ENCODE results near the gene ADAMTS18.

The ADAMTS18 gene

DNA sequence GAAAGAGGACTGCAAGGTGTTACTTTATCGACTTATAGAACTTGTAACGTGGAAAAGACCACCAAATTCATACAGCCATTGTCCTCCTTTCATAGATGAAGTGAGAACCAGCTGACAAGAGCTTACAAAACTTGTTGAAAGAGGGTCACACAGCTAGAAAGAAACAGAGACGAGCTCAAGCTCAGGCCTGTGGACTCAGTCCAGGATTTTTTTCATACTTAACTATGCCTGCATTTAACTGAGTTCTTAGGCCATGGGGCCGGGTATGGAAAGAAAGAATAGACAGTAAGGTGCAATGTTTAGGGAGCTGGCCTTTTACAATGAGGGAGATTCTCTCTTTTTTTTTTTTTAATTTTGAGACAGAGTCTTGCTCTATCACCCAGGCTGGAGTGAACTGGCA is 106.1 kb downstream of the ADAMTS18 start:
- DNase-seq (ENCODE audit: low read depth in 3 of 3) = no peak

GRCh38 chr16:77328274-77328673 is 106.6 kb downstream of the ADAMTS18 start:
- DNase-seq (ENCODE audit: low read depth in 3 of 3) = no peak

- DNase-seq (ENCODE audit: low read depth in 3 of 3) = no peak
Measured at GRCh38 chr16:77327717-77328116, 107.1 kb downstream of the ADAMTS18 start.

DNA sequence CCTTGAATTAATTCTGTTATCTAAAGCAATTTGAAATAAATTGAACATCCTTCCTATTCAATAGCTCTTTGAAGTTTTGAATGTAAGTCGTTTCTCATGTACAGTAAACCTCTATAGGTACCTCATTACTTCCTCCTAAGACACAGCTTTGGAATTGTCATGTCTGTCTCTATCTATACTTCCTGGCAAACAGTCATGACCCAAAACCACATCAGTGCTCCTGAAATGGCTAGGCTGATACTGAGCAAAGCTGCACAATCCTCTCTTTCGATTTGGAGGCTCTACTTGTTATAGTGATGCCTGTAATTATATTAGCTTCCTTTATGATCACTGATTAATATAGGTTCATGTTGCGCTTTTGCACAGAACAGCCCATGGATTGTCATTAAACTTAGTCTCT is 110.1 kb downstream of the ADAMTS18 start:
- no peak for DNase-seq (ENCODE audit: low read depth in 3 of 3)

- DNase-seq (ENCODE audit: low read depth in 3 of 3) = no peak
Measured at GRCh38 chr16:77323695-77324094, 111.1 kb downstream of the ADAMTS18 start.

DNA sequence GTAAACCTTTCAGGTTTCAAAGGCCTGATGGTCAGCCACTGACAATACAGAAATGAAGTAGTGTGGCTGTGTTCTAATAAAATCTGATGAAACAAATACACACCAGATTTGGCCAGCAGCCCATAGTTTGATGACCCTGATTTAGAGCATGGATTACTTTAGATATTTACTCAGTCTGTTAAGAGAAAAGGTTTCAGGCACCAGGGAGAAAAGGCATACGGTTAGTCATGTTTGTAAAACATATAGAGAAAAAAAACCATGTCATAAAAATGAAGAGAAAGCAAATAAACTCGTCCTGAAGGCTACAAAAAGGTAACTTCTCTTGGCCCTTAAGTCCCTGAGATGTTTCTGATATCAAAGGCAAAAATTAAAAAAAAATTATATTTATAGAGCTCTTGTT is 112.1 kb downstream of the ADAMTS18 start:
- no peak for DNase-seq (ENCODE audit: low read depth in 3 of 3)

- DNase-seq (ENCODE audit: low read depth in 3 of 3) = no peak
Measured at GRCh38 chr16:77317059-77317458, 117.8 kb downstream of the ADAMTS18 start.

- no peak for DNase-seq (ENCODE audit: low read depth in 3 of 3)
Measured at GRCh38 chr16:77310877-77311276, 124.0 kb downstream of the ADAMTS18 start.

DNA sequence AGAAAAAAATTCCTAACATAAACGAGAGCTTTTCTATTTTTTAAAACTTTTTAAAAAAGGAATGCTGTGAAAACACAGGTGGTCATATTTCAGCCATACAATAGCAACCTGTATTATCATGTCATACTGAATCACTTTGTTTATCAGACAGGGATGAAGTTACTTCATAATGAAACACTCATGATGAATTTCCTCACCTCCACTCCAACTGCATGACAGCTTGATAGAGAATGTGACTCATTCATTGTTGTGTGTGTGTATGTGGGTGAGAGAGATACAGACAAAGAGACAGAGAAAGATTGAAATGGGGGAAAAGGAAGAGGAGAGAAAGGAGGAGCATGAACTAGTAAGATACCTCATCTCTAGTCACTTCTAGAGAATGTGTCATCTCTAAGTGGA is 126.7 kb downstream of the ADAMTS18 start:
- DNase-seq (ENCODE audit: low read depth in 3 of 3) = no peak

- no peak for DNase-seq (ENCODE audit: low read depth in 3 of 3)
Measured at GRCh38 chr16:77307426-77308162, 127.2 kb downstream of the ADAMTS18 start.

- DNase-seq (ENCODE audit: low read depth in 3 of 3) = no peak
Measured at GRCh38 chr16:77306075-77306474, 128.8 kb downstream of the ADAMTS18 start.

DNA sequence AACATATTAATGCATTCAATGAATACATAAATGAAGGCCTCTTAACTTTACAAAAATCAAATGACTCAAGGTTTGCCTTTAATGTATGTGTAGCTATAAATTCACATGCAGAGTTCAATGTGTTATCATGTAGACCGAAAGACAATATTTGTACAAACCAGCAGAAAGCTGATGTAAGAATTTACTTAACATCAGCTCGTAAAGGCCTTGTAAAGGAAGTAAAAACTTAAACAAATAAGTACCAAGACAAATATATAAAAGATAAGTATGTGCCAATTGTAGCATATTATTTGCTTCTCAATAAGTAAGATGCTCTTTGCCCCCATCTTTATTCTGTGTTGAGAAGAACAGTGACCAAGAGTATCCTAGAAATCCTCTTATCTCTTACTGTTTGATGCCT is 130.0 kb downstream of the ADAMTS18 start:
- DNase-seq (ENCODE audit: low read depth in 3 of 3) = no peak

- DNase-seq (ENCODE audit: low read depth in 3 of 3) = no peak
Measured at GRCh38 chr16:77304134-77304533, 130.7 kb downstream of the ADAMTS18 start.

GRCh38 chr16:77302674-77303073 is 132.2 kb downstream of the ADAMTS18 start:
- no peak for DNase-seq (ENCODE audit: low read depth in 3 of 3)

DNA sequence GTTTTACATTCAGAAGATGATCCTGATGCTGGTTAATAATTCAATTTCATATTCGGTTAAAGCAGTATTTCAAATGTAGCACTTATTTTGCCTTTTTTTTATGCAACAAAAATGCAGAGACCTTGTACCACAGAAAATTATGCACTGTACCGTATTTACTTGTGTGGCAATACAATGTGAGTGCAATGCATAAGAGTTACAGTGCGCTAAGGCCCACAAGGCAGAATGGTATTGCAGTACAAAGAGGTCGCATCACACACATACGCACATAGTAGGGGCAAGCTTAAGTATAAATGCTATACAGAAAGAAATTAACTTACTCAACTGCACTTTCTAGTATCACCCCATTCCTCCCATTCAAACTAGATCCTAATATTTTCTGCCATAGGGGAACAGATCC is 132.6 kb downstream of the ADAMTS18 start:
- no peak for DNase-seq (ENCODE audit: low read depth in 3 of 3)

GRCh38 chr16:77300256-77300655 is 134.6 kb downstream of the ADAMTS18 start:
- DNase-seq (ENCODE audit: low read depth in 3 of 3) = no peak

GRCh38 chr16:77299395-77299794 is 135.4 kb downstream of the ADAMTS18 start:
- no peak for DNase-seq (ENCODE audit: low read depth in 3 of 3)

GRCh38 chr16:77298418-77299360 is 136.1 kb downstream of the ADAMTS18 start:
- no peak for DNase-seq (ENCODE audit: low read depth in 3 of 3)

- DNase-seq (ENCODE audit: low read depth in 3 of 3) = no peak
Measured at GRCh38 chr16:77297996-77298395, 136.8 kb downstream of the ADAMTS18 start.

GRCh38 chr16:77295896-77296295 is 138.9 kb downstream of the ADAMTS18 start:
- DNase-seq (ENCODE audit: low read depth in 3 of 3) = no peak

- DNase-seq (ENCODE audit: low read depth in 3 of 3) = no peak
Measured at GRCh38 chr16:77290451-77291115, 144.3 kb downstream of the ADAMTS18 start.

GRCh38 chr16:77289331-77289809 is 145.5 kb downstream of the ADAMTS18 start:
- no peak for DNase-seq (ENCODE audit: low read depth in 3 of 3)
